ENCODE results near the gene FCHSD2.
A peak's percentile ranks its signal among the peaks of the same experiment; 100 is the strongest.

FCHSD2 gene

GRCh38 chr11:72817966-72818365 is 324.2 kb downstream of the FCHSD2 start:
- TF ChIP-seq CTCF (IDR thresholded peaks at IDR 0.05; ENCODE audit: borderline replicate concordance, insufficient read depth, low read depth, low read length) = no peak
- no peak overlapping the region for H3K4me3 ChIP-seq (ENCODE audit: low read depth, low read length)

GRCh38 chr11:72816404-72816990 is 325.6 kb downstream of the FCHSD2 start:
- TF ChIP-seq CTCF (IDR thresholded peaks at IDR 0.05; ENCODE audit: borderline replicate concordance, insufficient read depth, low read depth, low read length) = no peak
- no peak overlapping the region for H3K4me3 ChIP-seq (ENCODE audit: low read depth, low read length)

GRCh38 chr11:72815110-72815618 is 327.0 kb downstream of the FCHSD2 start:
- no peak for TF ChIP-seq CTCF (IDR thresholded peaks at IDR 0.05; ENCODE audit: borderline replicate concordance, insufficient read depth, low read depth, low read length)

GRCh38 chr11:72814286-72815109 is 327.6 kb downstream of the FCHSD2 start, which contains the start of gene ATG16L2:
TSS of gene ATG16L2 (plus strand) at chr11:72814411. CDS start at chr11:72814446, 35 bp downstream.
- peak; percentile 24; the same call in 1 of the 2 replicates for TF ChIP-seq CTCF (IDR thresholded peaks at IDR 0.05; ENCODE audit: borderline replicate concordance, insufficient read depth, low read depth, low read length)
- H3K4me3 ChIP-seq (ENCODE audit: low read depth, low read length) = peak within 1 kb of the TSS; percentile 87

More at GRCh38 chr11:72815110-72815618, 327.0 kb downstream of the FCHSD2 start:
- peak overlapping the region; percentile 87 for H3K4me3 ChIP-seq (ENCODE audit: low read depth, low read length)

GRCh38 chr11:72813740-72814285 is 328.3 kb downstream of the FCHSD2 start:
- no peak for TF ChIP-seq CTCF (IDR thresholded peaks at IDR 0.05; ENCODE audit: borderline replicate concordance, insufficient read depth, low read depth, low read length)
- peak overlapping the region; percentile 87 for H3K4me3 ChIP-seq (ENCODE audit: low read depth, low read length)

GRCh38 chr11:72812967-72813739 is 329.0 kb downstream of the FCHSD2 start:
- peak overlapping the region; percentile 87 for H3K4me3 ChIP-seq (ENCODE audit: low read depth, low read length)
- TF ChIP-seq CTCF (IDR thresholded peaks at IDR 0.05; ENCODE audit: borderline replicate concordance, insufficient read depth, low read depth, low read length) = peak; percentile 82
